Keratinocyte (primary cell): Measurements from ENCODE around the gene TMOD1.

ENCODE experiments used
- EZH2 ChIP-seq: IDR thresholded peaks from one replicate; pipeline ENCODE4 v1.6.1; 2012; ENCODE audit warnings: inconsistent platforms, mild to moderate bottlenecking, low read length, moderate library complexity
- TF ChIP-seq, protein P1 (sequence below), 3 experiments: IDR thresholded peaks in 1 of 3; conservative IDR thresholded peaks in 1 of 3; optimal IDR thresholded peaks in 1 of 3; 2 replicates in 2 of 3; 3 replicates in 1 of 3; pipeline versions ENCODE3 to v1.5.1; 2011; ENCODE audit warnings: low read length in 3 of 3, mild to moderate bottlenecking in 3 of 3, moderate library complexity in 2 of 3, control low read depth in 1 of 3, inconsistent platforms in 1 of 3; ENCODE audit not compliant: insufficient read depth in 2 of 3; ENCODE audit errors: extremely low read depth in 1 of 3

DNA sequence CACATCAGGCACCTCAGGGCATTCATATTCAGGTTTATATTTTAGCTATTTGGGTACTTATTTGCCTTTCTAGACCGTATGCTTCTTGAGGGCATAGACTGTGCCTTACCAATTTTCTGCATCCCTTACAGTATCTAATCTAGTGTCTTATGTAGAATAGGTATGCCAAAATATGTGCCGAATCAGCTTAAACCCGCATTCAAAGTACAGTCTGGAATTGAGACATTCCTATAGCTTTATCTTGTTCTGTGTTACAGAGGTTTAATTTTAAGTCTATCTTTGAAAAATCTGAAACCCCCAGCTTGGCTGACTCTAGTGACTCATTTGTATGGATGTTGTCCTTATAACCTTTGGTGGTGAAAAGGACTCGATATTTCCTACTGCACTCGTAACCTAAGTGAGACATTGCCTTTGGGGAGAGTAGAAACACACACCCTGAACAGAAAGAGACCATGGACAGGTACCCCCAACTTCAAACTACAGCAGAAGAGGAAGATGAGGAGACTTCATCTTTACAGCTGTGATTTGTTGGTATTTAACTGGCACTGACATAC is 27.0 kb upstream of the TMOD1 start:
- TF ChIP-seq, protein P1, sequence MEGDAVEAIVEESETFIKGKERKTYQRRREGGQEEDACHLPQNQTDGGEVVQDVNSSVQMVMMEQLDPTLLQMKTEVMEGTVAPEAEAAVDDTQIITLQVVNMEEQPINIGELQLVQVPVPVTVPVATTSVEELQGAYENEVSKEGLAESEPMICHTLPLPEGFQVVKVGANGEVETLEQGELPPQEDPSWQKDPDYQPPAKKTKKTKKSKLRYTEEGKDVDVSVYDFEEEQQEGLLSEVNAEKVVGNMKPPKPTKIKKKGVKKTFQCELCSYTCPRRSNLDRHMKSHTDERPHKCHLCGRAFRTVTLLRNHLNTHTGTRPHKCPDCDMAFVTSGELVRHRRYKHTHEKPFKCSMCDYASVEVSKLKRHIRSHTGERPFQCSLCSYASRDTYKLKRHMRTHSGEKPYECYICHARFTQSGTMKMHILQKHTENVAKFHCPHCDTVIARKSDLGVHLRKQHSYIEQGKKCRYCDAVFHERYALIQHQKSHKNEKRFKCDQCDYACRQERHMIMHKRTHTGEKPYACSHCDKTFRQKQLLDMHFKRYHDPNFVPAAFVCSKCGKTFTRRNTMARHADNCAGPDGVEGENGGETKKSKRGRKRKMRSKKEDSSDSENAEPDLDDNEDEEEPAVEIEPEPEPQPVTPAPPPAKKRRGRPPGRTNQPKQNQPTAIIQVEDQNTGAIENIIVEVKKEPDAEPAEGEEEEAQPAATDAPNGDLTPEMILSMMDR (optimal IDR thresholded peaks at IDR 0.05 in 1 of 3, IDR thresholded peaks at IDR 0.05 in 1 of 3, conservative IDR thresholded peaks at IDR 0.05 in 1 of 3; ENCODE audit: extremely low read depth in 1 of 3, insufficient read depth in 2 of 3, low read length in 3 of 3) = no peak
- TF ChIP-seq EZH2 = no peak
